SK-N-SH treated with all-trans-retinoic acid at 6 μM for 48 hours (cell line): ENCODE data around the gene SGPP1.

Experiments used
- ATAC-seq: fragments of 200-7000 bp; cut with Tn5 transposase; 3 replicates; pipeline ENCODE4 v1.9.1; 2020; ENCODE audit warnings: mild to moderate bottlenecking, moderate library complexity
- ARNTL ChIP-seq: fragments of 450-650 bp; formaldehyde crosslinking; IDR thresholded peaks from 2 replicates; pipeline ENCODE4 v1.5.0; 2020; ENCODE audit warnings: low read depth, mild to moderate bottlenecking, moderate library complexity, borderline replicate concordance
- BACH2 ChIP-seq: fragments of 250-450 bp; sonication (Bioruptor Pico); IDR thresholded peaks from 2 replicates; pipeline ENCODE4 v1.9.0; 2021; ENCODE audit warnings: mild to moderate bottlenecking, borderline replicate concordance
- CREB5 ChIP-seq: fragments of 250-450 bp; sonication (Bioruptor Pico); IDR thresholded peaks from 2 replicates; pipeline ENCODE4 v1.5.1; 2020; ENCODE audit warnings: low read depth, mild to moderate bottlenecking, moderate library complexity
- CSDC2 ChIP-seq: fragments of 250-450 bp; sonication (Bioruptor Pico); IDR thresholded peaks from 2 replicates; pipeline ENCODE4 v1.5.0; 2020; ENCODE audit warnings: mild to moderate bottlenecking, moderate library complexity
- ESRRG ChIP-seq: fragments of 250-450 bp; sonication (Bioruptor Pico); IDR thresholded peaks from 2 replicates; pipeline ENCODE4 v1.6.1; 2021; ENCODE audit warnings: mild to moderate bottlenecking
- GLIS3 ChIP-seq: fragments of 250-450 bp; sonication (Bioruptor Pico); IDR thresholded peaks from 2 replicates; pipeline ENCODE4 v1.5.0; 2020; ENCODE audit warnings: mild to moderate bottlenecking, moderate library complexity
- OSR1 ChIP-seq: fragments of 250-450 bp; sonication (Bioruptor Pico); IDR thresholded peaks from 2 replicates; pipeline ENCODE4 v1.8.0; 2022; ENCODE audit warnings: moderate library complexity, mild to moderate bottlenecking, inconsistent platforms
- PATZ1 ChIP-seq: fragments of 250-450 bp; sonication (Bioruptor Pico); IDR thresholded peaks from 2 replicates; pipeline ENCODE4 v1.8.0; 2020; ENCODE audit warnings: mild to moderate bottlenecking, moderate library complexity, borderline replicate concordance
- PPARA ChIP-seq: fragments of 250-450 bp; sonication (Bioruptor Pico); IDR thresholded peaks from 2 replicates; pipeline ENCODE4 v1.5.0; 2020; ENCODE audit warnings: mild to moderate bottlenecking, borderline replicate concordance
- RARB ChIP-seq: fragments of 250-450 bp; sonication (Bioruptor Pico); IDR thresholded peaks from 2 replicates; pipeline ENCODE4 v1.8.0; 2021; ENCODE audit warnings: mild to moderate bottlenecking, moderate library complexity
- SNAI2 ChIP-seq: fragments of 250-450 bp; sonication (Bioruptor Pico); IDR thresholded peaks from 2 replicates; pipeline ENCODE4 v1.5.0; 2020; ENCODE audit warnings: mild to moderate bottlenecking, moderate library complexity
- TCF4 ChIP-seq: fragments of 250-450 bp; sonication (Bioruptor Pico); IDR thresholded peaks from 2 replicates; pipeline ENCODE4 v1.8.0; 2021; ENCODE audit warnings: mild to moderate bottlenecking, moderate library complexity, borderline replicate concordance
- TOX ChIP-seq: fragments of 250-450 bp; sonication (Bioruptor Pico); IDR thresholded peaks from 2 replicates; pipeline ENCODE4 v1.8.0; 2021; ENCODE audit warnings: mild to moderate bottlenecking, moderate library complexity, borderline replicate concordance
- ZC3H10 ChIP-seq: fragments of 250-450 bp; sonication (Bioruptor Pico); IDR thresholded peaks from 2 replicates; pipeline ENCODE4 v1.5.1; 2021; ENCODE audit warnings: mild to moderate bottlenecking, moderate library complexity
- ZFP3 ChIP-seq: fragments of 250-450 bp; sonication (Bioruptor Pico); IDR thresholded peaks from 2 replicates; pipeline ENCODE4 v1.5.0; 2020; ENCODE audit warnings: mild to moderate bottlenecking, moderate library complexity
- ZFP30 ChIP-seq: fragments of 450-650 bp; formaldehyde crosslinking; IDR thresholded peaks from 2 replicates; pipeline ENCODE4 v1.5.0; 2022; ENCODE audit warnings: mild to moderate bottlenecking, moderate library complexity
- ZNF565 ChIP-seq: fragments of 450-650 bp; formaldehyde crosslinking; conservative IDR thresholded peaks from 2 replicates; pipeline ENCODE4 v1.5.0; 2020; ENCODE audit warnings: low read depth, mild to moderate bottlenecking, moderate library complexity
- ZNF70 ChIP-seq: fragments of 450-650 bp; formaldehyde crosslinking; IDR thresholded peaks from 2 replicates; pipeline ENCODE4 v1.5.0; 2020; ENCODE audit warnings: mild to moderate bottlenecking, moderate library complexity
- ZNF8 ChIP-seq: fragments of 450-650 bp; formaldehyde crosslinking; IDR thresholded peaks from 2 replicates; pipeline ENCODE4 v1.5.0; 2020; ENCODE audit warnings: mild to moderate bottlenecking, moderate library complexity
- TF ChIP-seq, protein P1 (sequence below): fragments of 250-450 bp; sonication (Bioruptor Pico); IDR thresholded peaks from 2 replicates; pipeline ENCODE4 v1.5.0; 2020; ENCODE audit warnings: mild to moderate bottlenecking, moderate library complexity
- TF ChIP-seq, protein P2 (sequence below): fragments of 250-450 bp; sonication (Bioruptor Pico); IDR thresholded peaks from 2 replicates; pipeline ENCODE4 v1.5.1; 2021; ENCODE audit warnings: mild to moderate bottlenecking, moderate library complexity

The SGPP1 gene

DNA sequence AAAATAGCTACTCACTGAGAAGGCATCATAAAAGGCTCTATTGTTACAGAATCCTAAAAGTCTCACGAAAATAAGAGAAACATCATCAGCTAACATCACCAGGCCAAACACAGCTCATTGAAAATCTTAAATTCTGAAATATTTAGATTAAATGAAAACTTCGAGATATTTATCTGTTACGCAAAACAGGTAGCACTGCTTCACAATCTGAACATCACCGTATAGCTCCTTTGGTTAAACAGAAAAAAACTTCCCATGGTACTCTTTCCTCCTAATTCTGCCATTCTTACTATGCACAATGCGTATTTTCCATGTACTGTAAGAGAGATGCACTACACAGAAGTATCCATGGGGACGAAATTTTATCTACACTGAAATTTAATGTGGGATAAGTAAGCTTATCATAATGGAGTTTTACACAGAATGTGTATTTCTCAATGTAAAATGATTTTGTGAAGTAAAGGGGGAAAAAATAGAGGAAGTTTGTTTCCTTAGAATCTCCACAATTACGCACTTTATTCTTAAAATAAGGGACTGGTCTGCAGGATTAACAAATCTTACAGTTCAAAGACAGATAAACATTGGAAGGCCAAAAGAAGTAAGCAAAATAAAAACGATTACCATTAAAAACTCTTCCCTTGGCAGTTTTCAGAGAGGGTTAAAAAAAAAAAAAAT lies 1.9 kb downstream of the SGPP1 start:
- ATAC-seq, result 0 out of 3 replicates have a peak, but pooled peaks have one; percentile 9
- TF ChIP-seq OSR1 (CRISPR knock-in tag) (no peak), GLIS3 (no peak), RARB (CRISPR knock-in tag) (no peak), PATZ1 (no peak)
- TF ChIP-seq, protein P1, sequence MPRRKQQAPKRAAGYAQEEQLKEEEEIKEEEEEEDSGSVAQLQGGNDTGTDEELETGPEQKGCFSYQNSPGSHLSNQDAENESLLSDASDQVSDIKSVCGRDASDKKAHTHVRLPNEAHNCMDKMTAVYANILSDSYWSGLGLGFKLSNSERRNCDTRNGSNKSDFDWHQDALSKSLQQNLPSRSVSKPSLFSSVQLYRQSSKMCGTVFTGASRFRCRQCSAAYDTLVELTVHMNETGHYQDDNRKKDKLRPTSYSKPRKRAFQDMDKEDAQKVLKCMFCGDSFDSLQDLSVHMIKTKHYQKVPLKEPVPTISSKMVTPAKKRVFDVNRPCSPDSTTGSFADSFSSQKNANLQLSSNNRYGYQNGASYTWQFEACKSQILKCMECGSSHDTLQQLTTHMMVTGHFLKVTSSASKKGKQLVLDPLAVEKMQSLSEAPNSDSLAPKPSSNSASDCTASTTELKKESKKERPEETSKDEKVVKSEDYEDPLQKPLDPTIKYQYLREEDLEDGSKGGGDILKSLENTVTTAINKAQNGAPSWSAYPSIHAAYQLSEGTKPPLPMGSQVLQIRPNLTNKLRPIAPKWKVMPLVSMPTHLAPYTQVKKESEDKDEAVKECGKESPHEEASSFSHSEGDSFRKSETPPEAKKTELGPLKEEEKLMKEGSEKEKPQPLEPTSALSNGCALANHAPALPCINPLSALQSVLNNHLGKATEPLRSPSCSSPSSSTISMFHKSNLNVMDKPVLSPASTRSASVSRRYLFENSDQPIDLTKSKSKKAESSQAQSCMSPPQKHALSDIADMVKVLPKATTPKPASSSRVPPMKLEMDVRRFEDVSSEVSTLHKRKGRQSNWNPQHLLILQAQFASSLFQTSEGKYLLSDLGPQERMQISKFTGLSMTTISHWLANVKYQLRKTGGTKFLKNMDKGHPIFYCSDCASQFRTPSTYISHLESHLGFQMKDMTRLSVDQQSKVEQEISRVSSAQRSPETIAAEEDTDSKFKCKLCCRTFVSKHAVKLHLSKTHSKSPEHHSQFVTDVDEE (CRISPR knock-in tag), result no peak

GRCh38 chr14:63717702-63718101 lies 10.2 kb downstream of the SGPP1 start:
- no peak for ATAC-seq
- TF ChIP-seq ZFP30 (CRISPR knock-in tag), result no peak
- TF ChIP-seq SNAI2 (CRISPR knock-in tag), result no peak
- TF ChIP-seq TCF4 (CRISPR knock-in tag), result no peak

GRCh38 chr14:63715360-63715759 lies 12.5 kb downstream of the SGPP1 start:
- TF ChIP-seq, protein P1 (CRISPR knock-in tag), result no peak
- TF ChIP-seq SNAI2 (CRISPR knock-in tag) (no peak), ARNTL (CRISPR knock-in tag) (no peak), OSR1 (CRISPR knock-in tag) (no peak), CSDC2 (no peak), ZC3H10 (no peak), ZNF8 (CRISPR knock-in tag) (no peak), ESRRG (no peak), GLIS3 (no peak), ZFP30 (CRISPR knock-in tag) (no peak), BACH2 (CRISPR knock-in tag) (no peak), TOX (CRISPR knock-in tag) (no peak), CREB5 (CRISPR knock-in tag) (no peak), ZNF70 (CRISPR knock-in tag) (no peak), PPARA (CRISPR knock-in tag) (no peak), ZNF565 (CRISPR knock-in tag) (no peak), TCF4 (CRISPR knock-in tag) (no peak), ZFP3 (CRISPR knock-in tag) (no peak)
- TF ChIP-seq, protein P2, sequence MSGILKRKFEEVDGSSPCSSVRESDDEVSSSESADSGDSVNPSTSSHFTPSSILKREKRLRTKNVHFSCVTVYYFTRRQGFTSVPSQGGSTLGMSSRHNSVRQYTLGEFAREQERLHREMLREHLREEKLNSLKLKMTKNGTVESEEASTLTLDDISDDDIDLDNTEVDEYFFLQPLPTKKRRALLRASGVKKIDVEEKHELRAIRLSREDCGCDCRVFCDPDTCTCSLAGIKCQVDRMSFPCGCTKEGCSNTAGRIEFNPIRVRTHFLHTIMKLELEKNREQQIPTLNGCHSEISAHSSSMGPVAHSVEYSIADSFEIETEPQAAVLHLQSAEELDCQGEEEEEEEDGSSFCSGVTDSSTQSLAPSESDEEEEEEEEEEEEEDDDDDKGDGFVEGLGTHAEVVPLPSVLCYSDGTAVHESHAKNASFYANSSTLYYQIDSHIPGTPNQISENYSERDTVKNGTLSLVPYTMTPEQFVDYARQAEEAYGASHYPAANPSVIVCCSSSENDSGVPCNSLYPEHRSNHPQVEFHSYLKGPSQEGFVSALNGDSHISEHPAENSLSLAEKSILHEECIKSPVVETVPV (CRISPR knock-in tag), result no peak
- no peak for ATAC-seq
